Endothelial cell (in vitro differentiated cells): Measurements from ENCODE around the gene IGLL1. TPM values are rescaled to one million over a fixed set of nuclear protein-coding genes. Genes with fewer than 3 reads are reported as not detected.

ENCODE experiments used
- total RNA-seq: library from RNA; stranded (reverse); fragmentation: NEBNext Ultra II Directional; extraction: Animal tissue kit (Norgen Biotek cat#: 25700); gene quantifications from one replicate; pipeline ENCODE4 v1.2.1, GENCODE V29; 2021; ENCODE audit not compliant: unreplicated experiment

Gene IGLL1
- total RNA-seq, 1 donor from 2014 or later = not detected

Other genes with a start within 250 kb of the IGLL1 start
- gene DRICH1, start 52.0 kb upstream of the IGLL1 start, total RNA-seq = not detected
- gene RGL4, start 110.7 kb upstream of the IGLL1 start, total RNA-seq = 0.15 TPM
- 8.0 TPM for gene ZNF70, start 170.8 kb upstream of the IGLL1 start, total RNA-seq
- not detected for gene VPREB3, start 174.1 kb upstream of the IGLL1 start, total RNA-seq
- gene C22orf15, start 182.7 kb upstream of the IGLL1 start, total RNA-seq = 2.0 TPM
- 55.8 TPM for gene CHCHD10, start 187.7 kb upstream of the IGLL1 start, total RNA-seq
- gene MMP11, start 192.6 kb upstream of the IGLL1 start, total RNA-seq = 3.4 TPM
- 105 TPM for gene SMARCB1, start 206.7 kb upstream of the IGLL1 start, total RNA-seq